Erythroblast (primary cell): ENCODE results near the gene HSPBP1.

ENCODE experiments used
- GATA1 ChIP-seq: IDR thresholded peaks from 2 replicates; pipeline ENCODE4 v1.6.1; 2011; ENCODE audit warnings: low read depth, mild to moderate bottlenecking, control low read depth, low read length, moderate library complexity
- POLR2A ChIP-seq: IDR thresholded peaks from 2 replicates; pipeline ENCODE4 v1.6.1; 2011; ENCODE audit warnings: mild to moderate bottlenecking, low read length

- TF ChIP-seq POLR2A (no peak), GATA1 (no peak)
These were observed 32.2 kb downstream of the HSPBP1 start for GRCh38 chr19:55247621-55248099.
